GM12891 (cell line): ENCODE measurements around the gene LCP1.

Source experiments
- POLR2A ChIP-seq: IDR thresholded peaks from 2 replicates; pipeline ENCODE4 v1.6.1; 2011; ENCODE audit warnings: low read depth, low read length, control low read depth
- TAF1 ChIP-seq: IDR thresholded peaks from 2 replicates; pipeline ENCODE4 v1.6.1; 2011; ENCODE audit warnings: low read depth, low read length, control low read depth

DNA sequence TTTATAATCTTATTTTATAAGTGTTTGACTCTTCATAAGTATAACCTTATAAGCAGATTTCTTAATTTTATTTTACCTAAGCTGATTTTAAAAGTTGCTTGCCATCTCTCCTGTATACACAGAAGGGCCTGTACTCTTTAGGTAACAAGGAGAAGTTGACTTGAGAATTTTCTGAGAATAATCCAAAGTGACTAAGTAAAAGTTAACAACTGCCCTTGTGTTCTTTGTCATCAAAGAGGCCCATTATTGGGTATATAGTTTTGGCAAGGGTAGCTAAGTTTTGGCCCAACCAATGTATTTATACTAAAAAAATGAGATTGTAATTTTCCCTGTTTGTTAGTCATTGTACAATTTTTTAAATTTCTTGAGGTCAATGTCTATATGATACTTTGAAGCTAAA, 3.2 kb downstream of the LCP1 start:
- TF ChIP-seq POLR2A: no peak
- TF ChIP-seq TAF1: no peak
